ENCODE data around the gene NBL1.
"Not testable (repeated sequence)": the region's sequence is repeated elsewhere in the genome, so short reads cannot be mapped to it uniquely, and the experiment has no call there.

DNA sequence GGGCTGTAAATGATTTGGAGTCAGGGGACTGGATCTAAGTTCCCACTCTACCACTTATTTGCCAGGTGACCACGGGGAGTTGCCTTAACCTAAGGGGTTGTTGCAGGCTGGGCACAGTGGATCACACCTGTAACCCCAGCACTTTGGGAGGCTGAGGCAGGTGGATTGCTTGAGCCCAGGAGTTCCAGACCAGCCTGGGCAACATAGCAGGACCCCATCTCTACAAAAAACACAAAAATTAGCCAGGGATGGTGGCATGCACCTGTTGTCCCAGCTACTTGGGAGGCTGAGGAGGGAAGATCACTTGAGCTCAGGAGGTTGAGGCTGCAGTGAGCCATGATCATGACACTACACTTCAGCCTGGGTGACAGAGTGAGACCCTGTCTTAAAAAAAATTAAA is 13.9 kb upstream of the NBL1 start:
- TF ChIP-seq, protein P1, sequence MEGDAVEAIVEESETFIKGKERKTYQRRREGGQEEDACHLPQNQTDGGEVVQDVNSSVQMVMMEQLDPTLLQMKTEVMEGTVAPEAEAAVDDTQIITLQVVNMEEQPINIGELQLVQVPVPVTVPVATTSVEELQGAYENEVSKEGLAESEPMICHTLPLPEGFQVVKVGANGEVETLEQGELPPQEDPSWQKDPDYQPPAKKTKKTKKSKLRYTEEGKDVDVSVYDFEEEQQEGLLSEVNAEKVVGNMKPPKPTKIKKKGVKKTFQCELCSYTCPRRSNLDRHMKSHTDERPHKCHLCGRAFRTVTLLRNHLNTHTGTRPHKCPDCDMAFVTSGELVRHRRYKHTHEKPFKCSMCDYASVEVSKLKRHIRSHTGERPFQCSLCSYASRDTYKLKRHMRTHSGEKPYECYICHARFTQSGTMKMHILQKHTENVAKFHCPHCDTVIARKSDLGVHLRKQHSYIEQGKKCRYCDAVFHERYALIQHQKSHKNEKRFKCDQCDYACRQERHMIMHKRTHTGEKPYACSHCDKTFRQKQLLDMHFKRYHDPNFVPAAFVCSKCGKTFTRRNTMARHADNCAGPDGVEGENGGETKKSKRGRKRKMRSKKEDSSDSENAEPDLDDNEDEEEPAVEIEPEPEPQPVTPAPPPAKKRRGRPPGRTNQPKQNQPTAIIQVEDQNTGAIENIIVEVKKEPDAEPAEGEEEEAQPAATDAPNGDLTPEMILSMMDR (conservative IDR thresholded peaks at IDR 0.05): not testable (repeated sequence)
- not testable (repeated sequence) for TF ChIP-seq EZH2 (IDR thresholded peaks at IDR 0.05; ENCODE audit: low read depth)

Measured in PC-9 (cell line).